Thoracic aorta (tissue), 2 donors: ENCODE data around the gene SPAG4. TPM values are rescaled to one million over a fixed set of nuclear protein-coding genes. Genes with fewer than 3 reads are reported as not detected.

ENCODE experiments used
- ATAC-seq: fragments of 150-250 bp; one replicate; pipeline ENCODE4 v1.8.0; 2017; ENCODE audit warnings: low read depth; ENCODE audit not compliant: insufficient number of reproducible peaks, low FRiP score
- DNase-seq: peaks from one replicate; pipeline ENCODE4 v3.0.0-alpha.2; 2020; ENCODE audit warnings: low spot score
- H3K27ac ChIP-seq, 2 donors: fragments of 200-600 bp; sonication (generic); 1 replicate in 1 of 2; 2 replicates in 1 of 2; pipeline ENCODE4 v1.5.1; 2016; ENCODE audit warnings: mild to moderate bottlenecking in 2 of 2, moderate library complexity in 2 of 2
- H3K27me3 ChIP-seq: fragments of 200-600 bp; sonication (generic); replicated peaks from 2 replicates; pipeline ENCODE4 v1.6.0; 2016; ENCODE audit warnings: mild to moderate bottlenecking; ENCODE audit not compliant: insufficient read depth
- H3K36me3 ChIP-seq: fragments of 200-600 bp; sonication (generic); one replicate; pipeline ENCODE4 v1.5.1; 2016
- H3K4me1 ChIP-seq, 2 donors: fragments of 200-600 bp; sonication (generic); 1 replicate in 1 of 2; 2 replicates in 1 of 2; pipeline versions ENCODE4 v1.5.1 to v1.6.0; 2016; ENCODE audit warnings: low read depth in 2 of 2, mild to moderate bottlenecking in 1 of 2; ENCODE audit not compliant: control insufficient read depth in 1 of 2
- H3K4me3 ChIP-seq: fragments of 200-600 bp; sonication (generic); 2 replicates; pipeline ENCODE4 v1.5.1; 2016; ENCODE audit warnings: mild to moderate bottlenecking
- H3K9me3 ChIP-seq: fragments of 200-600 bp; sonication (generic); 2 replicates; pipeline ENCODE4 v1.5.1; 2016
- total RNA-seq, 2 donors: library from RNA; depleted of rRNA; stranded (reverse); fragments of >200 nt; gene quantifications; one replicate each; pipeline versions ENCODE4 v1.1.0 to v1.2.3, GENCODE V29; 2016
- TF ChIP-seq, protein P1 (sequence below): fragments of 200-600 bp; sonication (generic); IDR thresholded peaks from one replicate; pipeline ENCODE4 v1.5.1; 2019; ENCODE audit warnings: antibody characterized with exemption

The SPAG4 gene
- total RNA-seq, 2 donors from 2014 or later = 1.5 TPM; not detected in 1

DNA sequence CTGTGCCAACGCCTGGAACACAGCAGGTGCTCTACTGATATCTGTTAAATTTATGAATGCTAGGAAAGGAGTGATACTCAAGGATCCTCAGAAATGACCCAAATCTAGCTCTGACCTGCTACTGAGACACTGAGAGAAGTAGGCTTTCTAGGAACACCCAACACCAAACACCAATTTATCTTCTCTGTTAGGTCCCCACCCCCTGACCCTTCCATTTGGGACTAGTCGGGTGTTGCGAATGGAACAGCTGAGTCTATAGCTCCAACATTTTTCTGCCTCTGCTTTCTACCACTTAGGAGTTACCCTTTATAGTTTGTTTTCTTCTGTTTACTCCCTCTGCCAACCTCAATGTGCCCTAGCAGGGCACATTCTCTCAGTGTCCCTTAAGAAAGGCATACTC, 25.1 kb downstream of the SPAG4 start:
- peaks cover 3 to 11% of the 10 kb centered on the region in 2 donors for H3K4me1 ChIP-seq
- H3K4me3 ChIP-seq = no peak overlapping the region
- TF ChIP-seq, protein P1, sequence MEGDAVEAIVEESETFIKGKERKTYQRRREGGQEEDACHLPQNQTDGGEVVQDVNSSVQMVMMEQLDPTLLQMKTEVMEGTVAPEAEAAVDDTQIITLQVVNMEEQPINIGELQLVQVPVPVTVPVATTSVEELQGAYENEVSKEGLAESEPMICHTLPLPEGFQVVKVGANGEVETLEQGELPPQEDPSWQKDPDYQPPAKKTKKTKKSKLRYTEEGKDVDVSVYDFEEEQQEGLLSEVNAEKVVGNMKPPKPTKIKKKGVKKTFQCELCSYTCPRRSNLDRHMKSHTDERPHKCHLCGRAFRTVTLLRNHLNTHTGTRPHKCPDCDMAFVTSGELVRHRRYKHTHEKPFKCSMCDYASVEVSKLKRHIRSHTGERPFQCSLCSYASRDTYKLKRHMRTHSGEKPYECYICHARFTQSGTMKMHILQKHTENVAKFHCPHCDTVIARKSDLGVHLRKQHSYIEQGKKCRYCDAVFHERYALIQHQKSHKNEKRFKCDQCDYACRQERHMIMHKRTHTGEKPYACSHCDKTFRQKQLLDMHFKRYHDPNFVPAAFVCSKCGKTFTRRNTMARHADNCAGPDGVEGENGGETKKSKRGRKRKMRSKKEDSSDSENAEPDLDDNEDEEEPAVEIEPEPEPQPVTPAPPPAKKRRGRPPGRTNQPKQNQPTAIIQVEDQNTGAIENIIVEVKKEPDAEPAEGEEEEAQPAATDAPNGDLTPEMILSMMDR = no peak
- H3K27ac ChIP-seq = no peak overlapping the region
- no peaks in the 10 kb centered on the region for H3K27me3 ChIP-seq
- no peaks in the 10 kb centered on the region for H3K9me3 ChIP-seq
- no peaks in the 10 kb centered on the region for H3K36me3 ChIP-seq
- ATAC-seq (no peak), DNase-seq (no peak)

DNA sequence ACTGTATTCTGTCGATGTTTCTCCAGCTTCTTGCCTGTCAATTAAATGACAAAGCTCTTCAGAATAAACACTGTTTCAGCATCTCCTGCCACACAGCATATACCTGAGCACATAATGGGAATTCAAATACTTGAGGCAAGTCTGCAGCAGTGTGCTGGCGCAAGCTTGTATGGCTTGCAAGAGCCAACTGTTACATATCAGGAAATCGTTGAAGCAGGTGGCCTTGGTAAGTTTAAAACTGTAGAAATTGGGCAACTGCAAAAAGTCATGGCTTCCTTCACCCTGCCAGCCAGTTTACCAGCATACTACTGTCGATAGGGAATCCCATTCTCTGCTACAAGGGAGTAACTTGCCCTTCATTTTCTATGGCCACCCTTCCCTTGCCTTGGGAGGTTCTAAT, 26.1 kb downstream of the SPAG4 start:
- no peak for ATAC-seq
- Histone ChIP-seq H3K4me3 (no peak overlapping the region), H3K4me1 (peaks cover 0 to 4% of the 10 kb centered on the region in 2 donors), H3K27me3 (no peaks in the 10 kb centered on the region), H3K9me3 (no peaks in the 10 kb centered on the region), H3K27ac (no peak overlapping the region), H3K36me3 (no peaks in the 10 kb centered on the region)
- DNase-seq = no peak
- TF ChIP-seq, protein P1 = no peak

DNA sequence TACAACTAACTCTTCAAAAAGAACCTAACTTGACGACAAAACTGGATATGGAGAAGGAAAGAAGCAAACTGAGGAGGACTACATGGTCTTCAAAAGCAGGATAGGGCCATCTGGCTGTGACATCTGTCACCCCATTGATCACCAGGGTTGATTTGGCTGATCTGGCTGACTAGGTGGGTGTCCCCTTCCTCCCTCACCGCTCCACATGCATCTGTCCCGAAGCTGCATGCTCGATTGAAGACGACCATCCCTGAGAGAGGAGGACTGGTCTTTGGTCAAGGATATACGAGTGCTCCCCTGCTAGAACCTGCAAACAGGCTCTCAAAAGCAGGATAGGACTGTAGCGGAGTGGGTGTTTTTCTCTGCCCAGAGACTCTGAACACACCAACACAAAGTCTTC, 27.4 kb downstream of the SPAG4 start:
- TF ChIP-seq, protein P1 = no peak
- ATAC-seq = no peak
- peaks cover 0 to 6% of the 10 kb centered on the region in 2 donors for H3K4me1 ChIP-seq

DNA sequence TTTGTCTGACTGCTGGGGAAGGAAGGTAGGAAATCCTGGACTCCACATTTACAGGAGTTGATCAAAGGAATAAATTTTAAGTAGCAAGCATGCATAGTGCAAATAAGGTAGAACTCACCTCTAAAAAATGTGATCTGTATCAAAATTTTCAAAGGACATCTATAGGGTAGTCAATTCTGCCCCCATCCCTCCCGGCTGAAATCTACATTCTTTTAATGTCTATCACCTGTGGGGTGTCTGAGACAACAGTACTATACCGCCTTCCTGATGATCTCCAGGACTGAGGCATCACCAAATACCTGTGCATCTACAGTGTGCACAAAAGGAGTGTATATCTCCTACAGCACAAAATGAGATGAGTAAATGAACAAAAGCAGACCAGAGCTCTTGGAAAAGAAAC, 29.2 kb downstream of the SPAG4 start:
- H3K4me3 ChIP-seq = no peak overlapping the region
- TF ChIP-seq, protein P1 = no peak
- peaks cover 0 to 21% of the 10 kb centered on the region in 2 donors for H3K4me1 ChIP-seq
- H3K27me3 ChIP-seq = no peaks in the 10 kb centered on the region
- DNase-seq (no peak), ATAC-seq (no peak)
- no peaks in the 10 kb centered on the region for H3K36me3 ChIP-seq
- H3K9me3 ChIP-seq = no peaks in the 10 kb centered on the region
- H3K27ac ChIP-seq = no peak overlapping the region

More for the DNA sequence above, 27.4 kb downstream of the SPAG4 start:
- no peak for DNase-seq
- Histone ChIP-seq H3K36me3 (no peaks in the 10 kb centered on the region), H3K27ac (no peak overlapping the region), H3K4me3 (no peak overlapping the region), H3K27me3 (no peaks in the 10 kb centered on the region), H3K9me3 (no peaks in the 10 kb centered on the region)

DNA sequence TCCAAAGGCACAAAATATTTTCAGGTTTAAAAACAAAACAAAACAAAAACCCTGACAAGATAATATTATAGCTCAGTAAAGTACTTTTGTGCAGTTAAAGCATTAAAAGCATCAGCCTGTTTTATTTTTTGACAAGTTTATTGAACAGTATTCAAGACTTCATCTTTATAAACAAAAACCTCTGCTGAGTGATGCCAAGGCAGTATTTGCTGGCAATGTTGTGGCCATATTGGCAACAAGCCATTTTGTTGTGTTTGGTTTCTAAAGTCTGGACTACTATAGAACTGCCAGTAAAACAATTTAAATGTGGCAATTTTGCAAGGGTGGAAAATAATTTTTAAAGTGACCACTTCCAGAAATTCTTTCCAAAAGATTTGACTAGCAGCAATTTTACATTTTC, 33.2 kb downstream of the SPAG4 start:
- Histone ChIP-seq H3K9me3 (no peaks in the 10 kb centered on the region), H3K4me1 (peaks cover 0 to 41% of the 10 kb centered on the region in 2 donors), H3K27ac (no peak overlapping the region), H3K27me3 (no peaks in the 10 kb centered on the region), H3K36me3 (peaks cover 10% of the 10 kb centered on the region), H3K4me3 (no peak overlapping the region)
- ATAC-seq (no peak), DNase-seq (no peak)
- TF ChIP-seq, protein P1 = no peak
